A673 (cell line): Measurements from ENCODE around the gene CES5A. TPM values are rescaled to one million over a fixed set of nuclear protein-coding genes. Genes with fewer than 3 reads are reported as not detected.

Experiments used
- BruUV-seq: library from RNA; stranded (reverse); fragments of 400-500 nt; replicated peaks from 2 replicates; lab custom pipeline; 2021; lab: Mats Ljungman, UMichigan
- CTCF ChIA-PET: fragments of 300-600 bp; sonication (Branson Sonifier 250); formaldehyde crosslinking; loops from one replicate; lab custom pipeline; 2022; ENCODE audit warnings: antibody characterized with exemption; lab: Charles Lee
- POLR2A ChIA-PET: fragments of 300-600 bp; sonication (Branson Sonifier 250); formaldehyde crosslinking; loops from one replicate; lab custom pipeline; 2022; ENCODE audit warnings: antibody characterized with exemption; ENCODE audit not compliant: low non-redundant PET; lab: Charles Lee
- DNase-seq: peaks from one replicate; pipeline ENCODE4 v3.0.0-alpha.2; 2015; ENCODE audit warnings: low spot score
- H3K27ac ChIP-seq: fragments of 200-600 bp; sonication (generic); 2 replicates; pipeline ENCODE4 v1.5.1; 2016; ENCODE audit warnings: mixed run types, low read depth, mild to moderate bottlenecking, mixed read lengths, antibody characterized with exemption, low read length; ENCODE audit not compliant: poor library complexity, severe bottlenecking
- H3K27me3 ChIP-seq: fragments of 200-600 bp; sonication (generic); replicated peaks from 2 replicates; pipeline ENCODE4 v1.6.1; 2017; ENCODE audit warnings: mixed run types, low read depth, mild to moderate bottlenecking, mixed read lengths, antibody characterized with exemption, low read length; ENCODE audit not compliant: insufficient read depth, poor library complexity
- H3K36me3 ChIP-seq: fragments of 200-600 bp; sonication (generic); 2 replicates; pipeline ENCODE4 v1.6.1; 2016; ENCODE audit warnings: mixed run types, mild to moderate bottlenecking, mixed read lengths, antibody characterized with exemption, low read length; ENCODE audit not compliant: insufficient read depth, poor library complexity, severe bottlenecking
- H3K4me1 ChIP-seq: fragments of 200-600 bp; sonication (generic); 2 replicates; pipeline ENCODE4 v1.6.1; 2017; ENCODE audit warnings: mixed run types, mild to moderate bottlenecking, mixed read lengths, antibody characterized with exemption, low read length; ENCODE audit not compliant: insufficient read depth, poor library complexity, severe bottlenecking
- H3K4me3 ChIP-seq: fragments of 200-600 bp; sonication (generic); 2 replicates; pipeline ENCODE4 v1.5.1; 2016; ENCODE audit warnings: low read depth, mixed run types, mild to moderate bottlenecking, mixed read lengths, low read length; ENCODE audit not compliant: poor library complexity, severe bottlenecking
- H3K9me3 ChIP-seq: fragments of 200-600 bp; sonication (generic); 2 replicates; pipeline ENCODE4 v1.6.1; 2016; ENCODE audit warnings: mixed run types, low read depth, mild to moderate bottlenecking, mixed read lengths, antibody characterized with exemption, low read length; ENCODE audit not compliant: poor library complexity, severe bottlenecking
- EZH2 ChIP-seq: fragments of 200-600 bp; sonication (generic); IDR thresholded peaks from 2 replicates; pipeline ENCODE4 v1.6.1; 2017; ENCODE audit warnings: borderline replicate concordance, low read depth, mild to moderate bottlenecking, mixed read lengths, antibody characterized with exemption, low read length; ENCODE audit not compliant: poor library complexity, severe bottlenecking
- intact Hi-C: fragments of 100-400 bp; cut with micrococcal nuclease; formaldehyde crosslinking; loops from one replicate; pipeline ENCODE4 v1.10.0; 2022; ENCODE audit not compliant: unreplicated experiment
- total RNA-seq: library from RNA; stranded (reverse); gene quantifications from 2 replicates; pipeline ENCODE4 v1.2.3, GENCODE V29; 2021
- TF ChIP-seq, protein P1 (sequence below): fragments of 300-800, 200-600 bp; sonication (generic); conservative IDR thresholded peaks from 2 replicates; pipeline ENCODE4 v1.5.1; 2017; ENCODE audit warnings: low read depth, mild to moderate bottlenecking, antibody characterized with exemption, low read length, moderate library complexity, mixed read lengths

Gene CES5A
- total RNA-seq, 1 experiment from 2014 or later = not detected

DNA sequence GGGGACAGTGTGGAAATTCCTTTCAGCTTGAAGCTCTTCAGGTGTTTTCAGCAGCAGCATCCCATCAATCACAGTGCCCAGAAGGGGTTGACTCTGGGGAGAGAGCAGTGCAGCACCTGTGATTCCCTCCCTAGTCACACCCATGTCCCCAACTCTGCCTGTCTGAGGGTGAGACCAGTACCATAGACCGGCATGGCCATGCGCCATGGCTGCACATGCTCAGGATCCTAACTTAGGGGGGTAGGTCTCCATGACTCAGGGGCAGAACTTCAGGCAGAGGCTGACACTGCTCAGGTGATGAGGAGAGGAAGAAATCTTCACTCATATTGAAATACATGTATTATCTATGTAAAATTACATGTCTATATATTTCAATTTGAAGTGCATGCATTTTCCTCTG, 62.2 kb downstream of the CES5A start:
- H3K4me1 ChIP-seq = no peaks in the 10 kb centered on the region
- no peak overlapping the region for H3K4me3 ChIP-seq
- no peaks in the 10 kb centered on the region for H3K27me3 ChIP-seq
- CTCF ChIA-PET = no interaction called here
- DNase-seq = no peak
- POLR2A ChIA-PET = no interaction called here
- no TSS peak for BruUV-seq
- TF ChIP-seq, protein P1, sequence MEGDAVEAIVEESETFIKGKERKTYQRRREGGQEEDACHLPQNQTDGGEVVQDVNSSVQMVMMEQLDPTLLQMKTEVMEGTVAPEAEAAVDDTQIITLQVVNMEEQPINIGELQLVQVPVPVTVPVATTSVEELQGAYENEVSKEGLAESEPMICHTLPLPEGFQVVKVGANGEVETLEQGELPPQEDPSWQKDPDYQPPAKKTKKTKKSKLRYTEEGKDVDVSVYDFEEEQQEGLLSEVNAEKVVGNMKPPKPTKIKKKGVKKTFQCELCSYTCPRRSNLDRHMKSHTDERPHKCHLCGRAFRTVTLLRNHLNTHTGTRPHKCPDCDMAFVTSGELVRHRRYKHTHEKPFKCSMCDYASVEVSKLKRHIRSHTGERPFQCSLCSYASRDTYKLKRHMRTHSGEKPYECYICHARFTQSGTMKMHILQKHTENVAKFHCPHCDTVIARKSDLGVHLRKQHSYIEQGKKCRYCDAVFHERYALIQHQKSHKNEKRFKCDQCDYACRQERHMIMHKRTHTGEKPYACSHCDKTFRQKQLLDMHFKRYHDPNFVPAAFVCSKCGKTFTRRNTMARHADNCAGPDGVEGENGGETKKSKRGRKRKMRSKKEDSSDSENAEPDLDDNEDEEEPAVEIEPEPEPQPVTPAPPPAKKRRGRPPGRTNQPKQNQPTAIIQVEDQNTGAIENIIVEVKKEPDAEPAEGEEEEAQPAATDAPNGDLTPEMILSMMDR = no peak
- TF ChIP-seq EZH2 = no peak
- peaks cover 50% of the 10 kb centered on the region for H3K36me3 ChIP-seq
- no peak overlapping the region for H3K27ac ChIP-seq
- H3K9me3 ChIP-seq = no peaks in the 10 kb centered on the region
- intact Hi-C loops = no loop called here

DNA sequence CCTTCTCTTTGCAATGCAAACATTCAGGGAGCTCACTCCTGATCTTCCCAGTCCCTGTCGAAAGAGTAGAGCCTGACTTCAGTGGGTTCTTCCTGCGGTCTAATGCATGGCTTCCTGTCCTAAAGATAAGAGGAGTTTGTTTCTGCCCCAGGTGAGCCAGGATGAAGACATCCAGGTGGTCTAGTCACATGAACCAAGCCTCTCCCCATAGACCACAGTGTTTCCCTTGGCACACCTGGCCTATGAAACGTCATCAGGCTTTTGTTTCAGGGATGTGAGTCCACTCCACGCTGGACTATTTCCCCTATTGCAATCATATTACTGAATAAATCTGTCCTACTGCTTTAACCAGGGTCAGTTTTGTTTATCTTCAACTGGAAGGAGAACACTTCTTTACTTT, 63.4 kb downstream of the CES5A start:
- H3K27me3 ChIP-seq = no peaks in the 10 kb centered on the region
- H3K9me3 ChIP-seq = no peaks in the 10 kb centered on the region
- no peak overlapping the region for H3K27ac ChIP-seq
- no TSS peak for BruUV-seq
- intact Hi-C loops = no loop called here
- ChIA-PET CTCF (no interaction called here), POLR2A (no interaction called here)
- no peaks in the 10 kb centered on the region for H3K4me1 ChIP-seq
- no peak for DNase-seq
- H3K36me3 ChIP-seq = peaks cover 39% of the 10 kb centered on the region
- H3K4me3 ChIP-seq = no peak overlapping the region
- TF ChIP-seq, protein P1 = no peak
- TF ChIP-seq EZH2 = no peak

DNA sequence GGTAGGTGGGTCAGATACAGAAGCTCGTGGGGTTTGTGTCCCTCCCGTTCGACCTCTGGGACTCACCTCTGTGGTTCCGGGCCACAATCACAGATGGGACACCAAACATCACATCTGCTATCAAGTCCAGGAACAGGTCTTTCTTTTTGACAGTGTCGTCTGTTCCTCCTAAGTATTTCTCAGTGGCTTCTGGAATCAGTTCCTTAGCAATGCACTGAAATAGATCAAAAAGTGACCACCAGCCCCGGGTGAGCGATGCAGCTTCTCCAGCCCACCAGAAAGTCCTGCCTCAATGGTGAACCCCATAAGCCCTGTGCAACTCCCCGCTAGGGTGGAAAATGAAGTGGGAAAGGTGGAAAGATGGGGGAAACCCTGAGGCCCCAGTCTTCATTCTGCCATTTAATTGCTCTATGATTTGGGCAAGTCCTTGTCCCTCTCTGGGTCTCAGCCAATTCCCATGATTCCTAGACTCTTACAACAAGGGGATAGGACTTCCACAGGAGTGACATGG, 64.7 kb downstream of the CES5A start:
- no TSS peak for BruUV-seq
- Histone ChIP-seq H3K27me3 (no peaks in the 10 kb centered on the region), H3K4me1 (no peaks in the 10 kb centered on the region), H3K4me3 (no peak overlapping the region), H3K36me3 (peaks cover 28% of the 10 kb centered on the region), H3K27ac (no peak overlapping the region), H3K9me3 (no peaks in the 10 kb centered on the region)
- intact Hi-C loops = no loop called here
- TF ChIP-seq, protein P1 = no peak
- no peak for TF ChIP-seq EZH2
- ChIA-PET CTCF (no interaction called here), POLR2A (no interaction called here)
- DNase-seq = no peak
